Measurements from ENCODE around the gene ALCAM. TPM values are rescaled to one million over a fixed set of nuclear protein-coding genes. Genes with fewer than 3 reads are reported as not detected.

Gene ALCAM
- total RNA-seq, 1 experiment from 2014 or later: 0.41 TPM

DNA sequence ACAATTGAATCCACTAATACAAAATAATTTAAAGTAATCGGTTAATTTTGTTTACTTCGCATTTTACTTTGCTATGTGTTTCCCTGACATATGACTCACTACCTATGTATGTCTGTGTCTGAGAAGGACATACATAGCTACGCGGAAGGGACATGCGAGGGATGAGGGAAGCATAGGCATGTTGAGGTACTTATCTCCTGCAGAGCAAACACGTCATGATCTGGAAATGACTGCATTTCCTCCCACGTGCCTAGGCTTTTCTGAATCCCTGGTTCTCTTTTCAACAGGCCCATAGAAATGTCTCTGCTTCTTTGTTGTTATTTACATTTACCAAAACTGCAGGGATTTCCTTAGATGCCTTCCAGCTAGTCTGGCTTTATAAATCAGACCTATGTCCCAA lies 27.5 kb downstream of the ALCAM start:
- Mint-ChIP-seq H3K4me3 (ENCODE audit: unreplicated experiment) (no peak overlapping the region), H3K27ac (ENCODE audit: unreplicated experiment) (no peak overlapping the region), H3K36me3 (ENCODE audit: insufficient read depth, unreplicated experiment) (no peaks in the 10 kb centered on the region), H3K27me3 (ENCODE audit: insufficient read depth, unreplicated experiment) (no peaks in the 10 kb centered on the region), H3K9me3 (ENCODE audit: unreplicated experiment) (no peaks in the 10 kb centered on the region), H3K4me1 (ENCODE audit: low read depth, unreplicated experiment) (no peaks in the 10 kb centered on the region)
- no peak for DNase-seq
- BruUV-seq (replicated peaks): no TSS peak
- TF ChIP-seq, protein P1, sequence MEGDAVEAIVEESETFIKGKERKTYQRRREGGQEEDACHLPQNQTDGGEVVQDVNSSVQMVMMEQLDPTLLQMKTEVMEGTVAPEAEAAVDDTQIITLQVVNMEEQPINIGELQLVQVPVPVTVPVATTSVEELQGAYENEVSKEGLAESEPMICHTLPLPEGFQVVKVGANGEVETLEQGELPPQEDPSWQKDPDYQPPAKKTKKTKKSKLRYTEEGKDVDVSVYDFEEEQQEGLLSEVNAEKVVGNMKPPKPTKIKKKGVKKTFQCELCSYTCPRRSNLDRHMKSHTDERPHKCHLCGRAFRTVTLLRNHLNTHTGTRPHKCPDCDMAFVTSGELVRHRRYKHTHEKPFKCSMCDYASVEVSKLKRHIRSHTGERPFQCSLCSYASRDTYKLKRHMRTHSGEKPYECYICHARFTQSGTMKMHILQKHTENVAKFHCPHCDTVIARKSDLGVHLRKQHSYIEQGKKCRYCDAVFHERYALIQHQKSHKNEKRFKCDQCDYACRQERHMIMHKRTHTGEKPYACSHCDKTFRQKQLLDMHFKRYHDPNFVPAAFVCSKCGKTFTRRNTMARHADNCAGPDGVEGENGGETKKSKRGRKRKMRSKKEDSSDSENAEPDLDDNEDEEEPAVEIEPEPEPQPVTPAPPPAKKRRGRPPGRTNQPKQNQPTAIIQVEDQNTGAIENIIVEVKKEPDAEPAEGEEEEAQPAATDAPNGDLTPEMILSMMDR (IDR thresholded peaks at IDR 0.05; ENCODE audit: insufficient read depth in 1 of 2, low read depth in 1 of 2, low read length in 1 of 2, severe bottlenecking in 1 of 2, unreplicated experiment in 1 of 2): no peak
- H3K4me3 ChIP-seq (ENCODE audit: low read depth, low read length): no peak overlapping the region
- H3K27me3 ChIP-seq (replicated peaks; ENCODE audit: control insufficient read depth, insufficient read depth, low read length): no peaks in the 10 kb centered on the region
- no peaks in the 10 kb centered on the region for H3K9me3 ChIP-seq
- POLR2A ChIA-PET: no interaction called here
- H3K4me1 ChIP-seq: no peaks in the 10 kb centered on the region
- intact Hi-C loops (cut with micrococcal nuclease; ENCODE audit: unreplicated experiment): no loop called here
- no peaks in the 10 kb centered on the region for H3K36me3 ChIP-seq (ENCODE audit: control insufficient read depth, insufficient read depth, low read length)
- CTCF ChIA-PET: no interaction called here

- TF ChIP-seq, protein P1 (IDR thresholded peaks at IDR 0.05; ENCODE audit: insufficient read depth in 1 of 2, low read depth in 1 of 2, low read length in 1 of 2, severe bottlenecking in 1 of 2, unreplicated experiment in 1 of 2): no peak
- intact Hi-C loops (cut with micrococcal nuclease; ENCODE audit: unreplicated experiment): no loop called here
- Mint-ChIP-seq H3K36me3 (ENCODE audit: insufficient read depth, unreplicated experiment) (no peaks in the 10 kb centered on the region), H3K4me1 (ENCODE audit: low read depth, unreplicated experiment) (no peaks in the 10 kb centered on the region), H3K9me3 (ENCODE audit: unreplicated experiment) (no peaks in the 10 kb centered on the region), H3K27me3 (ENCODE audit: insufficient read depth, unreplicated experiment) (no peaks in the 10 kb centered on the region), H3K4me3 (ENCODE audit: unreplicated experiment) (no peak overlapping the region), H3K27ac (ENCODE audit: unreplicated experiment) (no peak overlapping the region)
- H3K4me3 ChIP-seq (ENCODE audit: low read depth, low read length): no peak overlapping the region
- H3K36me3 ChIP-seq (ENCODE audit: control insufficient read depth, insufficient read depth, low read length): no peaks in the 10 kb centered on the region
- H3K9me3 ChIP-seq: no peaks in the 10 kb centered on the region
- H3K27me3 ChIP-seq (replicated peaks; ENCODE audit: control insufficient read depth, insufficient read depth, low read length): no peaks in the 10 kb centered on the region
- no peaks in the 10 kb centered on the region for H3K4me1 ChIP-seq
- no TSS peak for BruUV-seq (replicated peaks)
- no peak for DNase-seq
- POLR2A ChIA-PET: no interaction called here
- CTCF ChIA-PET: no interaction called here
Measured at GRCh38 chr3:105397974-105398373, 31.3 kb downstream of the ALCAM start.

DNA sequence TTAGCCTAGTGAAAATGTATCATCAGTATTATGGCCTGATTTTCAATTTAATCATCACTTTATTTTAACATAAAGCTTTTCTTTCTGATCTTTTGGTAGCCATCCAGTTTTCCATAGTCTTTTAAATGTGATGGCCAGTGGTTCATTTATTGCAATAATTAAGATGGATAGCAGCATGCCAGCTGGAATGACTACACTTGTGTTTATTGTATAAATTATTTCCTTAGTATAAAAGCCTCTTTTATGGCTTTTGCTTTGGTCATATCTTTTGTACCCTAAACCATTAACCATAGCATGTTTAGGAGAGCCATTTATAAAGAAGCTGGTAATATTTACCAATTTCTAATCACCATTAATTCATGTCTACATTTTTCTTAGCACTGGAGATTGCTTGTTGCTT lies 31.7 kb downstream of the ALCAM start:
- ChIA-PET POLR2A (no interaction called here), CTCF (no interaction called here)
- no peak overlapping the region for H3K4me3 ChIP-seq (ENCODE audit: low read depth, low read length)
- DNase-seq: no peak
- no TSS peak for BruUV-seq (replicated peaks)
- H3K9me3 ChIP-seq: no peaks in the 10 kb centered on the region
- Mint-ChIP-seq H3K27me3 (ENCODE audit: insufficient read depth, unreplicated experiment) (no peaks in the 10 kb centered on the region), H3K36me3 (ENCODE audit: insufficient read depth, unreplicated experiment) (no peaks in the 10 kb centered on the region), H3K4me1 (ENCODE audit: low read depth, unreplicated experiment) (no peaks in the 10 kb centered on the region), H3K27ac (ENCODE audit: unreplicated experiment) (no peak overlapping the region), H3K4me3 (ENCODE audit: unreplicated experiment) (no peak overlapping the region), H3K9me3 (ENCODE audit: unreplicated experiment) (no peaks in the 10 kb centered on the region)
- TF ChIP-seq, protein P1 (IDR thresholded peaks at IDR 0.05; ENCODE audit: insufficient read depth in 1 of 2, low read depth in 1 of 2, low read length in 1 of 2, severe bottlenecking in 1 of 2, unreplicated experiment in 1 of 2): no peak
- no peaks in the 10 kb centered on the region for H3K4me1 ChIP-seq
- intact Hi-C loops (cut with micrococcal nuclease; ENCODE audit: unreplicated experiment): no loop called here
- H3K27me3 ChIP-seq (replicated peaks; ENCODE audit: control insufficient read depth, insufficient read depth, low read length): no peaks in the 10 kb centered on the region
- H3K36me3 ChIP-seq (ENCODE audit: control insufficient read depth, insufficient read depth, low read length): no peaks in the 10 kb centered on the region
